Liver (tissue), 3 donors: ENCODE measurements around the gene CLEC4E.

Source experiments
- CTCF ChIP-seq: fragments of 150-350 bp; IDR thresholded peaks from 2 replicates; pipeline ENCODE4 v1.5.1; 2017; ENCODE audit warnings: improper control_type of control experiment, low read depth, low read length; ENCODE audit not compliant: missing input control
- MAX ChIP-seq: IDR thresholded peaks from 2 replicates; pipeline ENCODE4 v1.6.1; 2016; ENCODE audit warnings: antibody characterized with exemption
- REST ChIP-seq: IDR thresholded peaks from 2 replicates; pipeline ENCODE4 v1.6.1; 2016; ENCODE audit warnings: antibody characterized with exemption, mild to moderate bottlenecking
- SP1 ChIP-seq: IDR thresholded peaks from 2 replicates; pipeline ENCODE4 v1.6.1; 2018; ENCODE audit warnings: antibody characterized with exemption, mild to moderate bottlenecking
- TAF1 ChIP-seq: conservative IDR thresholded peaks from 2 replicates; pipeline ENCODE4 v1.6.1; 2016; ENCODE audit warnings: antibody characterized with exemption, mild to moderate bottlenecking
- YY1 ChIP-seq: IDR thresholded peaks from 2 replicates; pipeline ENCODE4 v1.6.1; 2016; ENCODE audit warnings: antibody characterized with exemption, mild to moderate bottlenecking
- donor health status: healthy.
- donor health status: healthy.

GRCh38 chr12:8559676-8560075, 19.0 kb upstream of the CLEC4E start:
- TF ChIP-seq CTCF (no peak), REST (no peak), MAX (no peak), TAF1 (no peak), SP1 (no peak), YY1 (no peak)
